K562 (cell line): Measurements from ENCODE around the gene ZNF106. TPM values are rescaled to one million over a fixed set of nuclear protein-coding genes. Genes with fewer than 3 reads are reported as not detected.

Experiments used
- ARHGAP35 ChIP-seq: fragments of 450-650 bp; IDR thresholded peaks from 2 replicates; pipeline ENCODE4 v1.6.1; 2018; ENCODE audit not compliant: partially characterized antibody
- CHD2 ChIP-seq: IDR thresholded peaks from 2 replicates; pipeline ENCODE4 v1.6.1; 2011; ENCODE audit warnings: low read depth, low read length
- CSDE1 ChIP-seq, 2 experiments: fragments of 450-650 bp; IDR thresholded peaks; 2 replicates each; pipeline ENCODE4 v1.6.1; 2016; ENCODE audit warnings: mild to moderate bottlenecking in 1 of 2
- ELF2 ChIP-seq: fragments of 250-450 bp; sonication (Bioruptor Pico); IDR thresholded peaks from 2 replicates; pipeline ENCODE4 v1.5.0; 2021; ENCODE audit warnings: mild to moderate bottlenecking
- GTF2F1 ChIP-seq: IDR thresholded peaks from 2 replicates; pipeline ENCODE4 v1.6.1; 2011; ENCODE audit warnings: low read depth, low read length, improper control_type of control experiment
- HES1 ChIP-seq: fragments of 450-650 bp; IDR thresholded peaks from 2 replicates; pipeline ENCODE4 v1.6.1; 2016; ENCODE audit warnings: low read depth, mild to moderate bottlenecking, moderate library complexity
- LEF1 ChIP-seq: fragments of 450-650 bp; IDR thresholded peaks from 2 replicates; pipeline ENCODE4 v1.6.1; 2016; ENCODE audit warnings: mild to moderate bottlenecking
- REST ChIP-seq, 2 experiments: fragments of 450-650 bp; formaldehyde crosslinking in 1 of 2; IDR thresholded peaks; 2 replicates each; pipeline versions ENCODE4 v1.4.0 to v1.6.1; 2014 to 2020; ENCODE audit warnings: mild to moderate bottlenecking in 2 of 2, borderline replicate concordance in 1 of 2, low read depth in 1 of 2
- TAF9B ChIP-seq: fragments of 450-650 bp; IDR thresholded peaks from 2 replicates; pipeline ENCODE4 v1.6.1; 2018; ENCODE audit warnings: mild to moderate bottlenecking; ENCODE audit not compliant: partially characterized antibody
- ZNF133 ChIP-seq: fragments of 250-450 bp; sonication (Bioruptor Pico); IDR thresholded peaks from 2 replicates; pipeline ENCODE4 v1.4.0; 2020; ENCODE audit warnings: mild to moderate bottlenecking
- ZNF551 ChIP-seq: fragments of 250-450 bp; sonication (Bioruptor Pico); IDR thresholded peaks from 2 replicates; pipeline ENCODE4 v1.5.0; 2021; ENCODE audit warnings: mild to moderate bottlenecking, moderate library complexity
- polyA plus RNA-seq, 8 experiments: library from polyadenylated mRNA; depleted of rRNA in 4 of 8; stranded (reverse) in 5 of 8; unstranded in 3 of 8; fragments of >200 nt; fragmentation: Nextera tagmentation in 2 of 8; fragmentation: Illumina TruSeq in 1 of 8; extraction: Ambion mirVana in 2 of 8; extraction: Trizol in 1 of 8; gene quantifications; 2 replicates each; pipeline versions ENCODE4 v1.2.1 to v1.2.3, GENCODE V29; 2011 to 2014; ENCODE audit warnings: inconsistent platforms in 1 of 8, missing spikeins in 1 of 8
- total RNA-seq, 7 experiments: library from RNA; depleted of rRNA in 6 of 7; stranded (reverse); fragments of >200 nt in 6 of 7; fragmentation: Illumina TruSeq in 2 of 7; extraction: Trizol in 2 of 7; gene quantifications; 2 replicates each; pipeline versions ENCODE4 v1.2.1 to v1.2.3, GENCODE V29; 2011 to 2021; ENCODE audit warnings: low replicate concordance in 1 of 7

Gene ZNF106
- total and polyA plus RNA-seq, 9 of the 15 experiments (the other 6 are each of a cell fraction or from before 2014, with no cell fraction given): 14.4 to 55.3 (median 33.7) TPM

GRCh38 chr15:42363942-42364341 is 127.0 kb downstream of the ZNF106 start (continued):
- no peak for TF ChIP-seq REST (IDR thresholded peaks at IDR 0.05; ENCODE audit: borderline replicate concordance)
- TF ChIP-seq REST (CRISPR knock-in tag; IDR thresholded peaks at IDR 0.05; ENCODE audit: low read depth): no peak
- TF ChIP-seq CHD2: no peak
- no peak for TF ChIP-seq HES1
- TF ChIP-seq ZNF133: no peak
- TF ChIP-seq ZNF551 (CRISPR knock-in tag): no peak
- no peak for TF ChIP-seq LEF1
- TF ChIP-seq ARHGAP35: no peak
- no peak for TF ChIP-seq CSDE1 (IDR thresholded peaks at IDR 0.05)
- no peak for TF ChIP-seq GTF2F1
- no peak for TF ChIP-seq ELF2 (CRISPR knock-in tag)
- no peak for TF ChIP-seq TAF9B
